Activated B cell treated with CpG ODN at 0.5 μM for 24 hours (primary cell): ENCODE results near the gene KCNQ1. TPM values are rescaled to one million over a fixed set of nuclear protein-coding genes. Genes with fewer than 3 reads are reported as not detected.

Experiments used
- ATAC-seq: fragments of 200-7000 bp; cut with Tn5 transposase; one replicate; pipeline ENCODE4 v1.10.0; 2021; ENCODE audit warnings: low read depth, mild to moderate bottlenecking, moderate library complexity
- CTCF ChIA-PET: fragments of 350-600 bp; sonication (Branson Sonifier 250); formaldehyde crosslinking; loops from one replicate; lab custom pipeline; 2021; ENCODE audit warnings: antibody characterized with exemption; lab: Charles Lee
- POLR2A ChIA-PET: fragments of 350-600 bp; sonication (Branson Sonifier 250); formaldehyde crosslinking; loops from one replicate; lab custom pipeline; 2021; ENCODE audit warnings: antibody characterized with exemption; lab: Charles Lee
- DNase-seq: peaks from one replicate; pipeline ENCODE4 v3.0.0; 2022
- H3K27ac Mint-ChIP-seq: one replicate; pipeline ENCODE4 v1.8.0; 2020; ENCODE audit warnings: mixed read lengths
- H3K27me3 Mint-ChIP-seq: one replicate; pipeline ENCODE4 v1.8.0; 2021; ENCODE audit warnings: mixed read lengths
- H3K36me3 Mint-ChIP-seq: one replicate; pipeline ENCODE4 v1.8.0; 2021; ENCODE audit warnings: low read depth, mixed read lengths
- H3K4me1 Mint-ChIP-seq: one replicate; pipeline ENCODE4 v1.8.0; 2021; ENCODE audit warnings: mixed read lengths
- H3K4me3 Mint-ChIP-seq: one replicate; pipeline ENCODE4 v1.8.0; 2020; ENCODE audit warnings: mild to moderate bottlenecking, mixed read lengths
- H3K9me3 Mint-ChIP-seq: one replicate; pipeline ENCODE4 v1.8.0; 2020; ENCODE audit warnings: mixed read lengths
- CTCF ChIP-seq: fragments of 200-600 bp; IDR thresholded peaks from one replicate; pipeline ENCODE4 v1.8.0; 2022; ENCODE audit warnings: antibody characterized with exemption, mild to moderate bottlenecking
- intact Hi-C: fragments of 100-400 bp; cut with micrococcal nuclease; formaldehyde crosslinking; loops from one replicate; pipeline ENCODE4 v1.15.1; 2024
- total RNA-seq: library from RNA; stranded (reverse); gene quantifications from 2 replicates; pipeline ENCODE4 v1.2.3, GENCODE V29; 2022

KCNQ1 gene
- total RNA-seq, 1 donor from 2014 or later, result 6.5 TPM

DNA sequence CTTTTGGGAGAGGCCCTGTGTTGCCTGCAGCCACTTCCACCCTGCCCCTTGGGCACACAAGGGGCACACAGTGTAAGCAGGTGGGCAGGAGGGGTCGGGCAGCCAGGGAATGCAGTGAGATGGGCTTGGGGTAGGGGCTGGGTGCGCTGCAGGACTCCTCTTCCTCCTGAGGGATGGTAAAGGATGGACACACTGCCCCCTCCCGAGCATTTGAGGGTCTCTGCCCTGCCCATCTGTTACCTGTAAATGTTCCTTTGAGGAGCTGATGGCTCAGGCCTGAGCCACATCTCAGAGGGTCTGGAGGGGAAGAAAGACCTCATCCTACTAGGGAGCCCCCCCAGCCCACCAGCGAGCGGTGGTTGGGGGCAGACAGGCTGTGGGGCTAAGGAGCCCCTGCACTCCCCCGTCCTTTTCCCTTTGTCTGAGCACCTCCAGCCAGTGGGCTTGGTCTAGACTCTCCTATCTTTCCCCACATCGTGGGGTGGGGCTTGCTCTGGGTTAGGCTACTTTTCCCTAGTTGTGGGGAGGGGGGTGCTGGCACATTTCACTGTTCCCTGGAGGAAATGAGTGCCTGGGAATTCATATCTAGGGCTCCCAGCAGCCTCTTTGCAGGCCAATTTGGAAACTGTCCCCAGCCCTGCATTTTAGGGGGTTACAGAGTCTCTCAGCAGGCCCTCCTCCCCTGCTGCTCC, 46.0 kb upstream of the KCNQ1 start:
- no peak for DNase-seq
- Mint-ChIP-seq H3K36me3 (peaks cover 39% of the 10 kb centered on the region), H3K27me3 (no peaks in the 10 kb centered on the region), H3K9me3 (no peaks in the 10 kb centered on the region), H3K27ac (peak overlapping the region; percentile 80), H3K4me1 (peaks cover 40% of the 10 kb centered on the region), H3K4me3 (peak overlapping the region; percentile 88)
- no peak for TF ChIP-seq CTCF
- intact Hi-C loops, result no loop called here
- POLR2A ChIA-PET, result interaction anchor here (0.6 to 5.4 kb wide), 3 partner anchors 15 to 94 kb away, joined by 3 to 91 read pairs (median 23); no protein-coding TSS in a partner anchor
- CTCF ChIA-PET, result interaction anchor here (1.4 to 3.1 kb wide), 3 partner anchors 22 to 201 kb away, joined by 3 to 30 read pairs (median 15); no protein-coding TSS in a partner anchor
- ATAC-seq, result no peak

- no peak for ATAC-seq
- ChIA-PET CTCF (interaction anchor here (1.3 to 3.1 kb wide), 6 partner anchors 18 to 201 kb away, joined by 3 to 30 read pairs (median 4); partner anchors contain the start of genes C11orf21 and TSPAN32), POLR2A (interaction anchor here (1.2 to 5.6 kb wide), 7 partner anchors 9 to 451 kb away, joined by 3 to 91 read pairs (median 21); partner anchors contain the start of genes C11orf21, CD81 and TSPAN32)
- no peak for TF ChIP-seq CTCF
- Mint-ChIP-seq H3K27me3 (no peaks in the 10 kb centered on the region), H3K4me3 (peak overlapping the region; percentile 88), H3K36me3 (peaks cover 45% of the 10 kb centered on the region), H3K9me3 (no peaks in the 10 kb centered on the region), H3K4me1 (peaks cover 32% of the 10 kb centered on the region), H3K27ac (peak overlapping the region; percentile 73)
- intact Hi-C loops, result loop anchor here (1.0 to 5.0 kb wide), 11 partner anchors 14 to 1398 kb away; partner anchors contain the start of genes CARS1, CD81, CDKN1C and LSP1
- DNase-seq, result no peak
Measured at GRCh38 chr11:2399488-2400068, 45.2 kb upstream of the KCNQ1 start.

DNA sequence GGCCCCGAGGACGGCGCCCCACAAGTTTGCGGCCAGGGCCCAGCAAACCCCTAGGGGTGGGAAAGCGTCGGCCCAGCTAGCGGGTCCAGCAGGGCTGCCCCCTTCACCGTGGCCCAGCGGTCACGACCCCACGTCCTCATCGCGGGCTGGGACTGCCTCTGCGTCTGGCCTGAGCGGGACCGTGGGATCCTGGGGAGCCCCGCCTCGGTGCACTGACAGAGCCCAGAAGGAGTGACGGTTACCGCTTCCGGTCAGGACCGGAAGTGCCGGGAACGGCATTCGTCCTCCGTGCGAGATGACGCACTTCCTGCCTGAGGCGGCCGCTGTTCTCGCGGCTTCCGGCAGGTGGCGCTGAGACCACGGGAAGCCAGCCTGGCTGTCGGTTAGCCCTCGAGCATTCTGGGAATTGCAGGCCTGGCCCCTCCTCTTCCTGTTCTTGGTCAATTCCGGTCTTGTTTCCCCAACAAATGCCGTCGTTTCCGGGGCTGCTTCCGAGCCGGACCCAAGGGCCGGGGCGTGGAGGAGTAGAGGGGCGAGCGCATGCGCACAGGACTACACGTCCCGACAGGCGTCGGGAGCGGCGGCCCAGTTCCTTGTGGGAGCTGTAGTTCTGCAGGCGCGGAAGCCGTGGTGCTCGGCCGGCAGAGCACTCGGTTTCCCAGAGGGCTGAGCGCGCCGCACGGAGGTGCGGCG, 44.6 kb upstream of the KCNQ1 start, which contains the start of gene TSSC4:
Gene TSSC4, plus strand, starts transcription at position 682 of the 693 bp plus-strand sequence. CDS start 1,884 bp downstream, outside the sequence.
- Mint-ChIP-seq H3K36me3 (peaks cover 47% of the 10 kb centered on the region), H3K4me3 (peak within 1 kb of the TSS; percentile 88)
- POLR2A ChIA-PET, result interaction anchor here (0.6 to 5.6 kb wide), 18 partner anchors 10 to 1091 kb away, joined by 3 to 91 read pairs (median 4); partner anchors contain the start of genes C11orf21, CD81, TOLLIP and TSPAN32

More for the DNA sequence above, 44.6 kb upstream of the KCNQ1 start, which contains the start of gene TSSC4:
- H3K9me3 Mint-ChIP-seq, result no peaks in the 10 kb centered on the region
- ATAC-seq (peak; percentile 86), DNase-seq (peak; percentile 100)
- peak within 1 kb of the TSS; percentile 83 for H3K27ac Mint-ChIP-seq
- TF ChIP-seq CTCF, result peak; percentile 73
- intact Hi-C loops, result loop anchor here (1.0 to 5.0 kb wide), 11 partner anchors 15 to 1397 kb away; partner anchors contain the start of genes CARS1, CD81, CDKN1C and LSP1
- no peaks in the 10 kb centered on the region for H3K27me3 Mint-ChIP-seq
- H3K4me1 Mint-ChIP-seq, result peaks cover 27% of the 10 kb centered on the region
- CTCF ChIA-PET, result interaction anchor here (0.6 to 3.1 kb wide), 10 partner anchors 17 to 1425 kb away, joined by 3 to 30 read pairs (median 3); partner anchors contain the start of genes C11orf21, CD81 and TSPAN32
